Activated CD4-positive, alpha-beta T cell treated with anti-CD3 and anti-CD28 coated beads for 36 hours (primary cell): ENCODE data around the gene TBX10. TPM values are rescaled to one million over a fixed set of nuclear protein-coding genes. Genes with fewer than 3 reads are reported as not detected.
"Not testable (repeated sequence)": the region's sequence is repeated elsewhere in the genome, so short reads cannot be mapped to it uniquely, and the experiment has no call there.

Experiments used
- ATAC-seq: fragments of 200-7000 bp; cut with Tn5 transposase; one replicate; pipeline ENCODE4 v1.10.0; 2021; ENCODE audit warnings: mild to moderate bottlenecking, moderate library complexity
- CTCF ChIA-PET: fragments of 350-600 bp; sonication (Branson Sonifier 250); formaldehyde crosslinking; loops from one replicate; lab custom pipeline; 2021; ENCODE audit warnings: antibody characterized with exemption; lab: Charles Lee
- POLR2A ChIA-PET: fragments of 350-600 bp; sonication (Branson Sonifier 250); formaldehyde crosslinking; loops from one replicate; lab custom pipeline; 2021; ENCODE audit warnings: antibody characterized with exemption, inconsistent platforms; lab: Charles Lee
- DNase-seq: peaks from one replicate; pipeline ENCODE4 v3.0.0-alpha.2; 2020
- H3K27ac Mint-ChIP-seq: one replicate; pipeline ENCODE4 v1.8.0; 2021; ENCODE audit warnings: mixed read lengths
- H3K27me3 Mint-ChIP-seq: one replicate; pipeline ENCODE4 v1.8.0; 2021; ENCODE audit warnings: mixed read lengths
- H3K36me3 Mint-ChIP-seq: one replicate; pipeline ENCODE4 v1.8.0; 2021; ENCODE audit warnings: low read depth, mixed read lengths
- H3K4me1 Mint-ChIP-seq: one replicate; pipeline ENCODE4 v1.8.0; 2021; ENCODE audit warnings: mixed read lengths
- H3K4me3 Mint-ChIP-seq: one replicate; pipeline ENCODE4 v1.8.0; 2021; ENCODE audit warnings: mild to moderate bottlenecking, moderate library complexity, mixed read lengths
- H3K9me3 Mint-ChIP-seq: one replicate; pipeline ENCODE4 v1.8.0; 2021; ENCODE audit warnings: low read depth, mixed read lengths
- intact Hi-C, 2 experiments: fragments of 100-400 bp; cut with DNase I in 1 of 2; cut with micrococcal nuclease in 1 of 2; formaldehyde crosslinking; loops; one replicate each; pipeline versions ENCODE4 v1.14.2 to v1.15.1; 2022 to 2024; cut with DNase I, micrococcal nuclease
- total RNA-seq, 2 experiments: library from RNA; stranded (reverse); gene quantifications; one replicate each; pipeline ENCODE4 v1.2.3, GENCODE V29; 2021

TBX10 gene
- total RNA-seq, 2 experiments from 2014 or later, result not detected

- ChIA-PET CTCF (interaction anchor here (1.0 kb wide), 1 partner anchor 24 kb away, joined by 3 read pairs; no protein-coding TSS in a partner anchor), POLR2A (no interaction called here)
- Mint-ChIP-seq H3K27me3 (peaks cover 15% of the 10 kb centered on the region), H3K9me3 (no peaks in the 10 kb centered on the region), H3K27ac (no peak overlapping the region), H3K4me1 (peaks cover 16% of the 10 kb centered on the region), H3K36me3 (peaks cover 18% of the 10 kb centered on the region), H3K4me3 (no peak overlapping the region)
- DNase-seq, result no peak
- intact Hi-C loops, result loop anchor here in 1 of 2 experiments (5.0 kb wide), 1 partner anchor 763 kb away; the partner anchor contains the start of gene RCE1
- no peak for ATAC-seq
Observed at GRCh38 chr11:67604815-67605214, 34.7 kb downstream of the TBX10 start.

- H3K4me1 Mint-ChIP-seq, result peaks cover 16% of the 10 kb centered on the region
- DNase-seq, H3K9me3 Mint-ChIP-seq, CTCF ChIA-PET, ATAC-seq, POLR2A ChIA-PET, intact Hi-C loops, H3K27ac Mint-ChIP-seq, H3K4me3 Mint-ChIP-seq: not testable (repeated sequence)
- peaks cover 13% of the 10 kb centered on the region for H3K36me3 Mint-ChIP-seq
- H3K27me3 Mint-ChIP-seq, result peaks cover 15% of the 10 kb centered on the region
Observed at GRCh38 chr11:67604119-67604518, 35.4 kb downstream of the TBX10 start.

GRCh38 chr11:67601098-67601497 lies 38.5 kb downstream of the TBX10 start:
- Mint-ChIP-seq H3K4me3 (no peak overlapping the region), H3K27ac (no peak overlapping the region), H3K36me3 (no peaks in the 10 kb centered on the region), H3K9me3 (no peaks in the 10 kb centered on the region), H3K27me3 (peaks cover 15% of the 10 kb centered on the region), H3K4me1 (peaks cover 4% of the 10 kb centered on the region)
- ChIA-PET CTCF (interaction anchor here (1.4 kb wide), 1 partner anchor 14 kb away, joined by 3 read pairs; no protein-coding TSS in a partner anchor), POLR2A (no interaction called here)
- no peak for ATAC-seq
- DNase-seq, result no peak
- intact Hi-C loops, result no loop called here

- Mint-ChIP-seq H3K4me1 (no peaks in the 10 kb centered on the region), H3K36me3 (no peaks in the 10 kb centered on the region), H3K27me3 (peaks cover 15% of the 10 kb centered on the region), H3K9me3 (no peaks in the 10 kb centered on the region), H3K27ac (no peak overlapping the region), H3K4me3 (no peak overlapping the region)
- CTCF ChIA-PET, result interaction anchor here (0.6 to 1.4 kb wide), 2 partner anchors 14 to 44 kb away, joined by 3 read pairs; no protein-coding TSS in a partner anchor
- POLR2A ChIA-PET, result no interaction called here
- intact Hi-C loops, result no loop called here
- DNase-seq (no peak), ATAC-seq (no peak)
Observed at GRCh38 chr11:67600324-67601029, 39.1 kb downstream of the TBX10 start.

- ATAC-seq (no peak), DNase-seq (no peak)
- H3K36me3 Mint-ChIP-seq, result no peaks in the 10 kb centered on the region
- H3K4me1 Mint-ChIP-seq, result no peaks in the 10 kb centered on the region
- H3K27me3 Mint-ChIP-seq, result peaks cover 15% of the 10 kb centered on the region
- CTCF ChIA-PET, result interaction anchor here (0.6 kb wide), 1 partner anchor 30 kb away, joined by 3 read pairs; no protein-coding TSS in a partner anchor
- no peak overlapping the region for H3K4me3 Mint-ChIP-seq
- intact Hi-C loops, result no loop called here
- H3K9me3 Mint-ChIP-seq, result no peaks in the 10 kb centered on the region
- POLR2A ChIA-PET, result no interaction called here
- no peak overlapping the region for H3K27ac Mint-ChIP-seq
Observed at GRCh38 chr11:67599149-67599548, 40.4 kb downstream of the TBX10 start.

GRCh38 chr11:67597963-67598362 lies 41.6 kb downstream of the TBX10 start:
- peaks cover 13% of the 10 kb centered on the region for H3K27me3 Mint-ChIP-seq
- H3K36me3 Mint-ChIP-seq, CTCF ChIA-PET, H3K9me3 Mint-ChIP-seq, H3K4me1 Mint-ChIP-seq, DNase-seq, intact Hi-C loops, POLR2A ChIA-PET, ATAC-seq, H3K4me3 Mint-ChIP-seq, H3K27ac Mint-ChIP-seq: not testable (repeated sequence)

- H3K4me1 Mint-ChIP-seq, H3K27ac Mint-ChIP-seq, H3K36me3 Mint-ChIP-seq, H3K27me3 Mint-ChIP-seq, intact Hi-C loops, CTCF ChIA-PET, H3K4me3 Mint-ChIP-seq, POLR2A ChIA-PET, DNase-seq, ATAC-seq, H3K9me3 Mint-ChIP-seq: not testable (repeated sequence)
Observed at GRCh38 chr11:67597458-67597857, 42.1 kb downstream of the TBX10 start.

GRCh38 chr11:67596753-67597300 lies 42.7 kb downstream of the TBX10 start:
- POLR2A ChIA-PET, result no interaction called here
- intact Hi-C loops, result no loop called here
- Mint-ChIP-seq H3K4me1 (no peaks in the 10 kb centered on the region), H3K36me3 (no peaks in the 10 kb centered on the region), H3K27ac (no peak overlapping the region), H3K4me3 (no peak overlapping the region), H3K9me3 (no peaks in the 10 kb centered on the region), H3K27me3 (peaks cover 8% of the 10 kb centered on the region)
- CTCF ChIA-PET, result interaction anchor here (1.6 kb wide), 1 partner anchor 32 kb away, joined by 5 read pairs; the partner anchor contains the start of gene NUDT8
- no peak for DNase-seq
- no peak for ATAC-seq

GRCh38 chr11:67594480-67594879 lies 45.1 kb downstream of the TBX10 start:
- intact Hi-C loops, result no loop called here
- H3K4me1 Mint-ChIP-seq, result no peaks in the 10 kb centered on the region
- ATAC-seq, result no peak
- H3K27me3 Mint-ChIP-seq, result no peaks in the 10 kb centered on the region
- H3K4me3 Mint-ChIP-seq, result no peak overlapping the region
- no peak overlapping the region for H3K27ac Mint-ChIP-seq
- no peak for DNase-seq
- CTCF ChIA-PET, result no interaction called here
- no peaks in the 10 kb centered on the region for H3K9me3 Mint-ChIP-seq
- POLR2A ChIA-PET, result no interaction called here
- no peaks in the 10 kb centered on the region for H3K36me3 Mint-ChIP-seq

- no peak for ATAC-seq
Observed at GRCh38 chr11:67593565-67593905, 46.0 kb downstream of the TBX10 start.

GRCh38 chr11:67592880-67593564 lies 46.5 kb downstream of the TBX10 start:
- Mint-ChIP-seq H3K27me3 (no peaks in the 10 kb centered on the region), H3K36me3 (peaks cover 3% of the 10 kb centered on the region), H3K4me1 (no peaks in the 10 kb centered on the region), H3K4me3 (no peak overlapping the region), H3K9me3 (no peaks in the 10 kb centered on the region), H3K27ac (no peak overlapping the region)
- DNase-seq (no peak), ATAC-seq (no peak)
- intact Hi-C loops, result no loop called here
- ChIA-PET POLR2A (no interaction called here), CTCF (interaction anchor here (2.1 to 2.5 kb wide), 2 partner anchors 10 to 21 kb away, joined by 6 to 11 read pairs; partner anchors contain the start of gene GSTP1)

More at GRCh38 chr11:67593565-67593905, 46.0 kb downstream of the TBX10 start:
- intact Hi-C loops, result no loop called here
- ChIA-PET POLR2A (no interaction called here), CTCF (interaction anchor here (2.1 to 2.5 kb wide), 2 partner anchors 10 to 21 kb away, joined by 6 to 11 read pairs; partner anchors contain the start of gene GSTP1)
- H3K4me3 Mint-ChIP-seq, result no peak overlapping the region
- H3K36me3 Mint-ChIP-seq, result no peaks in the 10 kb centered on the region
- H3K27ac Mint-ChIP-seq, result no peak overlapping the region
- DNase-seq, result no peak
- H3K9me3 Mint-ChIP-seq, result no peaks in the 10 kb centered on the region
- no peaks in the 10 kb centered on the region for H3K27me3 Mint-ChIP-seq
- no peaks in the 10 kb centered on the region for H3K4me1 Mint-ChIP-seq
